Bone marrow (tissue), 2 donors: ENCODE data around the gene DACH1.
"Not testable (repeated sequence)": the region's sequence is repeated elsewhere in the genome, so short reads cannot be mapped to it uniquely, and the experiment has no call there.

Experiments used
- DNase-seq, 2 donors: peaks; one replicate each; lab custom pipeline; 2025; lab: John Stamatoyannopoulos, UW

The DACH1 gene

DNA sequence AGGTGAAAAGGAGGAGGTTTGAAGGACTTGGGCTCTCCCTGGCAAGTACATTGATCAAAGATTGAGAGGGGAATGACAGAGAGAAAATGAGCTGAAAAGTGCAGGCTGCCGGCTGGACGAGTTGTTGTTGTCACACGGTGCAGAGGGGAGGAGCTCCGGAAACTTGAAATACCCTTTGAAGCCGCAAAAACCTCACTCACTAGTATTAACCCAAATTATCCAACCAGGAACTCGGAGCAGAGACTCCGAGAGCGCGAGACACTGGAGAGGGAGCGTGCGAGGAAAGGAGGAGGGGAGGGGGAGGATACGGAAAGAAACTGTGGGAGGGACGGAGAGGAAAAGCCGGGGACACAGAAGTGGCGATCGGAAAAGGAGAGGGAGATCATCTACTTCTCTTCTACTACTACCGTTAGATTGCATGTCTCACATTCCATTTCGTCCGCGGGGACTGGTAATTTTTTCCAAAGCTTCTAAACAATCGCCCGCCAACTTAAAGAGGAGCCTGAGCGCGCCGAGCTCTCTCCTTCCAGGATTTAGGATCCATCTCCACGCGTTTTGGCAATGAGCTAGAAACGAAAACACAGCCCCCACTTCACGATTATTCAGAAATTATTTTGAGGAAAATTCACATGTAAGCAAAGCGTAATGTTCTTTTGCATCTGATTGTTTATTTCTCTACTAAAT is at the start of gene DACH1:
Gene DACH1, minus strand, starts transcription at position 74 of the 684 bp plus-strand sequence.
- DNase-seq, result peak; percentile 55 to 87

DNA sequence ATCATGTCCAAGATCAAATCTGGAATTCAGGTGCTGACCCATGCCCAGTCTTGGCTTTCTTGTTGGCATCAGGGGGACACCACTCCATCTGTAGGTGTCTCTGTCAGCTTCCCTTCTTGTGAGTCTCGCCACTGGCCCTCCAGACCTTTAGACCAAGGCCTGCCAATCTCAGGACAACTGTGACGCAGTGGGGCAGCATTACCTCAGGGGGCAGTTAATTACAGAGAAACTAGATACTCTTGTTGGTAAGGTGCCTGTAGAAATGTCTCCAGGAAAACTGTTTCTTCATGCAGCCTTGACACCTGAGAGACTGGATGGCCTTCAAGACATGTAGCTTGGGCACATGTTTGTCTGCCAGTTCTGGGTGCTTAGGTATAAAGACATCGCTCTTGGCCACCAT is 46.7 kb upstream of the DACH1 start:
- DNase-seq, result no peak

DNA sequence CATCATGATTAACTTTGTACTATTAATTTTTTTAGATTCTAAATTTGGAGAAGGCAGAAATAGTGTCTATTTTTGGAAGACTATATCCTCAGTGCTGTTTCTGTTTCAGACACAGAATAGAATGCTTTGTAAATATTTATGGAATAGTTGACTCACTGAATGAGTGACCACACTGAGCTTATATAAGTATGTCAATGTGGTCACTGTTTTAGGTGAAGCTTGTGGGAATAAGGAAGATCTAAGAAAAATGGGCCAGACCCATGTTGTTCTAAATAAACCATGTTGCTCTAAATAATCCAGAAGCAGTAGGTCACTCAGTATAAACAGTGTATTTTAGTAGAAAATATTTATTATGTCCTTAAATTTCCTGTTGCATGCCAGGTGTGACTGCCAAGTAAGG is 45.5 kb upstream of the DACH1 start:
- DNase-seq, result no peak

DNA sequence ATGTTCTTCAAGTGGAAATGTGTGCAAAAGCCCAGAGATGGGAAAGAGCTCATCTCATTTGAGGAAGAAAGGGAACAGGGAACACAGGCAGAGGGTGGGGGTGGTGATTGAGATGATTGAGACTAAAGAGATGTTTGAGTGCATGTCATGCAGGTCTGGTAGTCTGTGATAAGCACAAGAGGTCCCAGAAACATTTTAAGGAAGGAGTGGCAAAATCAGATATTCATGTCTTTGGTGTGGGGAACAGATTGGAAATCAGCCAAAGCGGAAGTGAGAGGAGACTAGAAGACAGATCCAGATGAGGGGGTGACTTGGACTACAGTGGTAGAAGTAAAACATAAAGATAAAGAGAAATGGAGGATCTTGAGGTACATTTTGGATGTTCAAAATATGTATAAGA is 39.4 kb upstream of the DACH1 start:
- peak in 1 of 2 donors; percentile 40 for DNase-seq

DNA sequence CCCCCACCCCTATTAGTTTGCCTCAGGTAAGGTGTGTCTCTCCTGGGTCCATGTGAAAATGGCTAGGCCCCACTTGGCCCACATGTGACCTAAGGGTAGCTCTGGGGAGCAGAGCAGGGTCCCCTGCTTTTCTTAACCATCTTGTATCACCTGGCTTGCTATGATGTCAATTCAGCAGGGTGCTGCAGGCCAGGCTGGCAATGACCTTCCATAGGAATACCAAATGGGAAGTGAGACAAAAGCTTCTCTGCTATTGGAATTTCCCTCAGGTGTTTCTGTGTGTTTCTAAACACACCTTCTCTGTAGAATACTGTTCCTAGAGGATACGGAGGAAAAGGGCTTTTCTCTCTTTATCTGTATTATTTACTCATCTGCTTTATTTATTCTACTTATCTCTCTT is 35.7 kb upstream of the DACH1 start:
- DNase-seq, result no peak

DNA sequence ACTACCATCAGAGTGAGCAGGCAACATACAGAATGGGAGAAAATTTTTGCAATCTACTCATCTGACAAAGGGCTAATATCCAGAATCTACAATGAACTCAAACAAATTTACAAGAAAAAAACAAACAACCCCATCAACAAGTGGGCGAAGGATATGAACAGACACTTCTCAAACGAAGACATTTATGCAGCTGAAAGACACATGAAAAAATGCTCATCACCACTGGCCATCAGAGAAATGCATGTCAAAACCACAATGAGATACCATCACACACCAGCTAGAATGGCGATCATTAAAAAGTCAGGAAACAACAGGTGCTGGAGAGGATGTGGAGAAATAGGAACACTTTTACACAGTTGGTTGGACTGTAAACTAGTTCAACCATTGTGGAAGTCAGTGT is 26.5 kb upstream of the DACH1 start:
- not testable (repeated sequence) for DNase-seq

DNA sequence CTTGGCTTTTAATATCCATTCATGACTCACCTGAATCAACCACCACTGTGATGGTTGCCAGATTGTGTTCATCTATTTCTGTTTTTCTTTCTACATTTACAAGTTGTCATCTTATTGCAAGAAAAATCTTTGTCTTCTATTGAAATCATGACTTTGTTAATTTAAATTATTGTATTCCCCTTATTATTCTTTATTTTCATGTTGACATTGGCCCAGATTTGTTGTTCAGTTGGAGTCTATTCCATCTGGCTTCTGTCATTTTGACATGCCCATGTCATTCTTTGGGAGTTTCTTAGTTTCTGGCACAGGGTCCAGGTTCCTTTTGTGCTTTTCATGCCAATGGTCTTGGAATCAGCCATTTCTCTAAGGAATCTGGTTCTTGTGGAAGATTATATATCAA is 19.9 kb upstream of the DACH1 start:
- DNase-seq, result no peak

DNA sequence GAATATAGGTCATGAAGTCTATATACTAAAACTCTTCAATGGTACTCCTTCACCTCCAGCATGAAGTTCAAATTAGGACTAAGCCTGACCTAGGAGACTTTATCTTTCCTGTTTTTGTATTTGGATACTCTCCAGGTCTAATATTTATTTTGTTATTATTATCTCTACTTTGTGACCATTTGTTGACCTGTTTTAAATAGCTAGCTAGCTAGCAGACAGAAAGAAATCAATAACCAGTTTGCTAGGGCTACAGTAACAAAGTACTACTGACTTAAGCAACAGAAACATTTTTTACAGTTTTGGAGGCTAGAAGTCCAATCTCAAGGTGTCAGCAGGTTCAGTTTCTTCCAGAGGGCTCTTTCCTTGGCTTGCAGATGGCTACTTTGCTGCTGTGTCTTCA is 15.1 kb upstream of the DACH1 start:
- no peak for DNase-seq

DNA sequence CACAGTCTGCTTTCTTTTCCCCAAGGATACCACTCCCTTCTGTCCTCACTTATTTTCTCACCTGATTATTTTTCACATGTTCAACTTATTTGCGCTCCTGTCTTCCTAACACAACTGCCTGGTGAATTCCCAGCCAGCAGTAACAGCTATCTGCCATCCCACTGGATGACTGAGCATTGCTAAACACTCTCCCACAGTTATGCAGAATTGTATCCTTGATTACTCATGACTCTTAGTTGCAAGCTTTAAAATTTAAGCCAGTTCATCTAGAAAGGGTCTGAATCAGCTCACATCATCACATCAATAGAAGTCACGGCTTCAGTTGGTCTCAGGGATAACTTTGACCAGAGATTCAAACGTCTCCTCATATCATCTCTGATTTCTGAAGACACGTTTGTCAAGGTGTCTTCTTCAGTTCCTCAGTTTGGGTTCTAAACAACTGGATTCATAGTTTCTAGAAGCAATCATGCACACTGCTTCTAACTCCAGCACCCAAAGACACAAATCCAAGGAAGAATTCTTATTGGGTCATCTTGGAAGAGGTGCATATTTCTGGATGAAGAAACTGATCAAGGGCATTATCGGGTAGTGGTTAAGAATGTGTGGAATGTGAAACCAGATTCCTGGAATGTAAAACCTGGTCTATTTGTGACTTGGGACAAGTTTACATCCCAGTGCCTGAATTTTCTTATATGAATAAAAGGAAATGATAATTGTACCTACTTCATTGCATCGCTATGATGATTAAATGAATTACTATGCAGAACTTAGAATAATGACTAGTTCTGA is 13.9 kb upstream of the DACH1 start:
- DNase-seq, result no peak

DNA sequence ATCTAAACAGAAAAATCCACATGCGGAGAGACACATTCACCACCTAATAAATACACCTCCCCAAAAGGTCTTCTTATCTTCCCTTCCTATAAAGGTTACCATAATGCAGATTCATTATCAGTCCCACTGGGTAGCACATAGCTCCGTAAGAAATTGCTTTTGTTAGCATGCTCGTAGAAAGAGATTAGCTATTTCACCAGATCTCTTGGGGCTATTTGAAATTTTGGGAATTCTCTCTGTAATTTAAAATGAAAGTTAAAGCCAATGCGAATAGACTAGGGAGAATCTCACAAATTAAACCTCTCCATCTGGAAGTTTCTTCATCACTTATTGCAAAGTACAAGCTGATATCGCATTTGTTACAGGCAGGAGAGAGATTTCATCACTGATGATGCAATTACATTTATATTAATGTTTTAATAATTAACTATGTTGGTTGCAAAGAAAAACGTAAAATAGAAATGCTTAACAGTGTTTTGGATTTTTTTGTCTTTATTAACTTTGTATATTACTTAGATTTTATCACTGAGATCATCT is 12.9 kb upstream of the DACH1 start:
- DNase-seq, result no peak

DNA sequence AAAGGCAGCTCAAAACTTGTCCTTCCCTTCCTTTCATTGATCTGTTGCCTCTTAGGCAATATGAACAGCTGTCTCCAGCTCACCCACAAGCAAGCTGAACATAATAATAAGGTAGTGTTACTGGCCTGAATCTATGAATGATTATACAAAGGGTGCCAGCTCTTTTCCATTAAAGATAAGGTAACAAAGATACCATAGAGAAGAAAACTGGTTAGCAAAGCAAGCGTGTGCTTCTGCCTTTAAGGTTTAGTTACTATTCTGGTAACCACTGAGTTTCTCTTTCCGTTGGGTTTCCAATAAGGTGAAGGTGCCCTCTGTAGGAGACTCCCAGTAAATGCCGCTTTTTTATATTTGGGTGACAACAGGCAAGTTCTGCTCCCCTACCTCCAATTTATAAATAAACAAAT is 12.1 kb upstream of the DACH1 start:
- DNase-seq, result peak in 1 of 2 donors; percentile 46

DNA sequence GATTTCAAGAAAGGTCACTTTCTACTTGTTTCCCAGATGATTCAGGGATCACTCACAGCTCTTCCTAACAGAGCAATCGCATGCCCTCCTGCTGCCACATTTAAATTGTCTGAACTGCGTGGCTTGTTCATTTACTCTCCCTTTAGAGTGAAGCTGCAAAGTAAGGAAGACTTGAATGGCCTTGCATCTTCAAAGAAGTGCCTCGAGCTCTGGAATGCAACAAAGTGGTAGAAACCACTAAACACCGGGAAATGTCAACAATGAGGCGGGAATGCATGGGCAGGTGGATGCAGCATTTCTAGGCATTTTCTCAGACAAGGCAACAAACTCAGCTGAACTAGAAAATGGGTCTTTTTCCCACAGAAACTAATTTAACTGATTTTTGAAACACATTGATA is 10.3 kb upstream of the DACH1 start:
- no peak for DNase-seq

DNA sequence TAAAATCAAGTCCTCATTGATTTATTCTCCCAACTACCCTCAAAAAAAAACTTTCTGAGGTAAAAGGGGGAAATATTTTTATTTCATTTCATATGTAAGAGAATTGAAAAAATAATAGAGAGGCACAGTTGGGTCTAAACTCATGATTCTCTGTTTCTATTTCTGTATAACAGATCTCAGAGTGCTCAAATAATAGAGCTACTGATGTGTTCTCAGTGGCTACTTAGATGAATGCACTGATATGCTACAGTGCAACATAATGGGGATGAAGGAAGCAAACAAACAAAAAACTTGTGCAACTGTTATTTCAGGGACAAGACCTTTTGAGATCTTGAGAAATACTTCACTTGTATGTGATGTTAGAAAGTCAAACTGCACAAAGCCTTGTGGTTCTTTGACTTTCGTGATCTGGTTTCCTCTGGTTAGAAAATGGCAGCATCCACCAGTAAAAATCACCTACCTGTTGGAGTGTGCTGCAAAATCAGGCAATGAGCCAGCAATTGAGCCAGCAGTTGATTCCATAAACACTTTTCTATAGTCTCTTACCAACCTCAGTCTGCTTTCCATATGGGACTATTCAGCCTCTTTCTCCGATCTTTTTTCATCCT is 9.7 kb upstream of the DACH1 start:
- DNase-seq, result no peak

DNA sequence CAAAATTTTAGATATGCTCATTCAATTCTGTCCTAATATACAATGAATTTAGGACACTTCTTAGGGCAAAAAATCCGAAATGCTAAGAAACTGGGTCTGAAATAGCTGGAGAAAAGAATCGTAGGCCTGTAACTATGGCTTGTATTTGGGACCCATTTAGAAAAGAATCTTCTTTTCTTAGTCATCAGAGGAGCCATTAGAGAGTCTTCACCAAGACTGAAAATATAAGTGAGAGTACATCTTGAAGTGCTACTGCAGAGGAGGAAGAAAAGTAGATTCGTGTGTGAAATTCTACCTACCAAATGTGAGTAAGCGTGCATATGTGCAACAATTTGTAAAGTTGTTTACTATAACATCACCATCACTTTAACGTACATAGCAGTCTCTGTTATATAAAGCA is 8.8 kb upstream of the DACH1 start:
- DNase-seq, result no peak

DNA sequence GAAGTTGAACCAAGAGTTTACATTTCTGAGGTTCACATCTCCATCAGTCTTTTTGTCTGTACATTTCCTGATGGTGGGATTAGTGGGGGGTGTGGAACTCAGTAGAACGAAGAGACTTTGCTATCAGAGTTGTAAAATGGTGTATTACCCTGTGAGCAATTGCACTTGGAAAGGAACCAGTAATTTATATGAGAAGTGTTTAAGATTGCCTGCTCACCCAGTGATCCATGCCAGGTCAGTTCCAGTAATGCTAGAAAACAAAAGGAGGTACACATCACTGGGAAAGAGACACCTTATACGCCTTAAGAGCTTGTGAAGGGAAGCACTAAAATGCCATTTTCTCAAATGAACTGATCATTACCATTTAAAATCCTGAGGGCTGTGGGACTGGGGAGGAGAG is 7.5 kb upstream of the DACH1 start:
- no peak for DNase-seq

DNA sequence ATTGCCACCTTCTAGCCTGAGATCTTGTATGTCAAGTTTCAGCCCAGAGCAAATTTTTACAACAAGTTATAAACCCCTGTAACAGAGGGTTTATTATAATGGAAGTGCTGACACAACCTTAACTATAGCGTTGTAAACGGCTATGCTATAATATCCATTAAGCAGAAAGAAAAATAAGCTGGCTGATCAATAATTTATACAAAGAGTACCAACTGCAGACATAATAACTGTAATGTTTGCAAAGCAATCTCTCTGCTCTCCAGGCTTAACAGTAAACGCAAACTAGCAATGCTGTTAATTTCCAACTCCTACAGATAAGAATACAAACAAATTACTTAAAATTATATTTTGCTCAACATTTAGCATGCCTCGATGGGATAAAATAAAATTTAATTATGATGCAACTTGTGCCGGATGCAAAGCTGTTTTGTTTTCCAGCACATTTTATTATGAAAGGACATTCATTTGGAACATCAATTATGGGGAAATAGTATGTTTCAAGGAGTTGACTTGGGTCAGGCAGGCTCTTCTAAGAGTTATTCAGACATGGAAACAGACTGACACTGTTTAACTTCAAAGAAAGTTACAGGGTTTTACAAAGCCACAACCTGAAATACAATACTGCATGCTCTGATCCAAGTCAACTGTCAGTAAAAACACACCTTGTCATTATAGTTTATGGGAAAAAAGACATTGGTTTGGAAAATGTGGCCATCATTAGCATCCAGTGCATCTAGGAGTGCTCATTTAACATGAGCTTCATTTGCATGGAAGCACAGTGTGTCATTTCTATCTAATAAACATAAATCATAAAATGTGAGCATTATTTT is 6.6 kb upstream of the DACH1 start:
- DNase-seq, result no peak

DNA sequence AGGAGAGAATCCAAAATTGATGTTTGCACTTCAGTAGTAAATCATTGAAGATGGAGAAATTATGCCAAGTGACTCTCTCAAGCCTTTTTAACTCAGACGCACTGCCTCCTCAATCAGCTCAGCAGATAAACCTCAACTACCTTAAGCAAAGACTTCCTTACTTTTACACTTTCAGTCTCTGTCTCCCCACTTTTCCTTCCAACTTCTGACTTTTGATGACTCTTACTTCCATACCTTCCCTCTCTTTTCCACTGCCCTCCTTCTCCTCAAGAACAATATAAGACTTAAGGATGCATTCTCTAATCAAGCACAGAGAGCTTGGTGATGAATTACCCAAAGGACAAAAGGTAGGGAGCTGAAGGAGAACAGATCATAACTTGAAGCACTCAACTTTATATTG is 4.8 kb upstream of the DACH1 start:
- no peak for DNase-seq

DNA sequence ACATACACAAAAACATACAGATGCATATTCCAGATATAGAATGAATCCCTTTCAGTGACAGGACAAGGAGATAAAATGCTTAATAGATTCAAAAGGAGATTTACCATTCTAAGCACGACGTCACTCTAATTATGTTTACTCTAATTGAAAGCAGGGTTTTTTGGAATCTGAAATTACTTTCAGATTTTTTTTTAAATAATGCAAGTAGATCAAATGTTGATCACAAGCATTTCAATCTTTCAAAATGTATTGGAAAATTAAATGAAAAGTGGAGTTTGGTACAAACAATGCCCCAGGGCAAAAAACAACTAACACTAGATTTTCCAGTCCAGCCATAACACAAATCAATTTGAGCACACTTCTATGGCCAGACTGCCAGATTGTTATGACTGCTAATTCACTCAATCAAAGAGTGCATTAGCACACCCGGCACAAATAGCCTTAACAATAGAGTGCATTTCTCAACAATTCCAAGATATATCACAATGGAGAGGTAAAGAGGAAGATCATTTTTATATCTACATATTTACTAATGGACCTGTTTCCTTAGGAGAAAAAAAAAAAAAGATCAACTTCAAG is 4.3 kb upstream of the DACH1 start:
- DNase-seq, result no peak

DNA sequence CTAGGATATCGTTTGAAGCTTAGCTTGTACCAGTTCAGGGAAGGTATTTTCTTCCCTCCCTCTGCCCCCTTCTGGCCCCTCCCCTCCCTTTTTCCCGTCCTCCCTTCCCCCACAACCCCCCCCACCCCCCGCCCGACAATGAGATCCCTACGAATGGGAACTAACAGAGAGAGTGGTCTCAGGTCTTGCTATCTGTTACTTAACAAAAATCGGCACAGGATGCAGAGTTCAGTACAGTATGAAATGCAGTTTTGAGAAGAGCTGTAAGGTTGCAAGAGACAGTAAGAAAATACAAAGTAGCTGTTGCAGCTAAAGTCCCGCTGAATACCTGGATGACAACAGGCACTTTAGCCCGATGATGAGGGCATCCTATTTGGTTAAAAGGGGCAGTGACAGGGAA is 3.1 kb upstream of the DACH1 start:
- no peak for DNase-seq

DNA sequence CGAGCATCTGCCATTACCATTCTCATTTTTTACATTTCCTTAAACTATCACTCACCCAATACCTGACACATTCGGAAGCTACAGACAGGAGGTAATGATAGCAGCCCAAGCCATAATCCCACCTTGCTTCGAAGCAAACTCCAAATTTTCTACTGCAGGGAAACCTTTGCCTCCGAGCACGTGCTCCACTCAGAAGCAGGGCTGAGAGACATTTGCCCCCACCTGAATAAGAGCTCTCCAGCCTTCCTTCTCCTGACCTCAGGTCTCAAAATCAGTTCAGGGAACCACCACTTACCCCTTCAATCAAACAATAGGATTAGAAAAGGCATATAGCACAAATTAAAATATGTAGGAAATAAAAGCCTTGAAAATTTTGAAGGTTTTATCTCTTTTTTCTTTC is 2.3 kb upstream of the DACH1 start:
- no peak for DNase-seq

DNA sequence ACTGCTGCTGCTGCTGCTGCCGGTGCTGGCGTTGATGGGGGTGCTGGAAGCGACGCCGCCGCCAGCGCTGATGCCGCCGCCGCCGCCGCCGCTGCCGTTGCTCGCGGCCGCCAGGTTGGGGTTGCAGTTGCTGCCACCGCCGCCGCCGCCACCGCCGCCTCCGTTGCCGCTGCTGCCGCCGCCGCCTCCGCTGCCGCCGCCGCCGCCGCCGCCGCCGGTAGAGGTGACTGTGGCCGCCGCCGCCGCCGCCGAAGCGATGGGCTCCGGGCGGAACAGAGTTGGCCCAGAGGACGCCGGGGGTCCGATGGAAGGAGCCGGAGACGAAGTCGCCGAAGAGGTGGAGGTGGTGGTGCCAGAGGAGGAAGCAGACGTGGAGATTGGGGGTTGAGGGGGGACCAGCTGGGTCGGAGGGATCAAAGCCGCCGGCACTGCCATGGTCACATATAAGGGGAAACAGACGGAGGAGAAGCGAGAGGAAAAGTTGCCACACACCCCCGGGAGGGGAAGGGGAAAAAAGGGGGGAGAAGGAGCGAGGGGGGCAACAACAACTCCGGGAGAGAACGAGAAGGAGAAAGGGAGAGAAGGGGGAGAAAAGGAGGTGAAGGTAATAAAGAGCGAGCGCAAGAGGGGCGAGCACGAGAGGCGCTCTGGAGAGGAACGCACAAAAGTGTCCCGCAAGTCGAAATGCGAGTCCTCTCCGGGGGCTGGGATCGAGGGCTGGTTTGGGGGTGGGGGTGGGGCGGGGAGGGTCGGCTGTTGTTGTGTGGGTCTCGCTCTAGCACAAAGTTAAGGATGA is 471 bp downstream of the DACH1 start:
- peak; percentile 55 to 66 for DNase-seq
